ENCODE results near the gene FLOT1.

FLOT1 gene

GRCh38 chr6:30685157-30686008, 57.1 kb downstream of the FLOT1 start:
- Histone ChIP-seq H3K36me3 (ENCODE audit: control insufficient read depth, insufficient read depth, low read length) (peaks cover 2% of the 10 kb centered on the region), H3K4me3 (ENCODE audit: low read depth, low read length) (peak overlapping the region; percentile 87), H3K9ac (ENCODE audit: low read depth, low read length) (peak overlapping the region; percentile 1), H3K27me3 (ENCODE audit: control insufficient read depth, insufficient read depth, low read length) (no peaks in the 10 kb centered on the region), H3K4me1 (ENCODE audit: control insufficient read depth, insufficient read depth, low read length) (peaks cover 33% of the 10 kb centered on the region), H3K9me3 (ENCODE audit: control insufficient read depth, insufficient read depth, low read length) (no peaks in the 10 kb centered on the region)

GRCh38 chr6:30684386-30685156, 57.9 kb downstream of the FLOT1 start:
- H3K4me1 ChIP-seq (ENCODE audit: control insufficient read depth, insufficient read depth, low read length) = peaks cover 36% of the 10 kb centered on the region
- peaks cover 2% of the 10 kb centered on the region for H3K36me3 ChIP-seq (ENCODE audit: control insufficient read depth, insufficient read depth, low read length)
- peak overlapping the region; percentile 1 for H3K9ac ChIP-seq (ENCODE audit: low read depth, low read length)
- no peaks in the 10 kb centered on the region for H3K9me3 ChIP-seq (ENCODE audit: control insufficient read depth, insufficient read depth, low read length)
- no peaks in the 10 kb centered on the region for H3K27me3 ChIP-seq (ENCODE audit: control insufficient read depth, insufficient read depth, low read length)
- H3K4me3 ChIP-seq (ENCODE audit: low read depth, low read length) = peak overlapping the region; percentile 48

GRCh38 chr6:30683980-30684338, 58.5 kb downstream of the FLOT1 start:
- Histone ChIP-seq H3K4me1 (ENCODE audit: control insufficient read depth, insufficient read depth, low read length) (peaks cover 37% of the 10 kb centered on the region), H3K27me3 (ENCODE audit: control insufficient read depth, insufficient read depth, low read length) (no peaks in the 10 kb centered on the region), H3K9me3 (ENCODE audit: control insufficient read depth, insufficient read depth, low read length) (no peaks in the 10 kb centered on the region), H3K4me3 (ENCODE audit: low read depth, low read length) (peak overlapping the region; percentile 48), H3K9ac (ENCODE audit: low read depth, low read length) (no peak overlapping the region), H3K36me3 (ENCODE audit: control insufficient read depth, insufficient read depth, low read length) (peaks cover 2% of the 10 kb centered on the region)

GRCh38 chr6:30683183-30683979, 59.1 kb downstream of the FLOT1 start:
- H3K36me3 ChIP-seq (ENCODE audit: control insufficient read depth, insufficient read depth, low read length) = peaks cover 4% of the 10 kb centered on the region
- peak overlapping the region; percentile 60 for H3K9ac ChIP-seq (ENCODE audit: low read depth, low read length)
- H3K4me1 ChIP-seq (ENCODE audit: control insufficient read depth, insufficient read depth, low read length) = peaks cover 37% of the 10 kb centered on the region
- H3K9me3 ChIP-seq (ENCODE audit: control insufficient read depth, insufficient read depth, low read length) = no peaks in the 10 kb centered on the region
- no peaks in the 10 kb centered on the region for H3K27me3 ChIP-seq (ENCODE audit: control insufficient read depth, insufficient read depth, low read length)
- H3K4me3 ChIP-seq (ENCODE audit: low read depth, low read length) = peak overlapping the region; percentile 48

GRCh38 chr6:30682143-30683117, 60.1 kb downstream of the FLOT1 start:
- Histone ChIP-seq H3K9ac (ENCODE audit: low read depth, low read length) (peak overlapping the region; percentile 60), H3K36me3 (ENCODE audit: control insufficient read depth, insufficient read depth, low read length) (peaks cover 4% of the 10 kb centered on the region), H3K4me3 (ENCODE audit: low read depth, low read length) (peak overlapping the region; percentile 48), H3K9me3 (ENCODE audit: control insufficient read depth, insufficient read depth, low read length) (no peaks in the 10 kb centered on the region), H3K4me1 (ENCODE audit: control insufficient read depth, insufficient read depth, low read length) (peaks cover 33% of the 10 kb centered on the region), H3K27me3 (ENCODE audit: control insufficient read depth, insufficient read depth, low read length) (no peaks in the 10 kb centered on the region)

- Histone ChIP-seq H3K27me3 (ENCODE audit: control insufficient read depth, insufficient read depth, low read length) (no peaks in the 10 kb centered on the region), H3K4me3 (ENCODE audit: low read depth, low read length) (peak overlapping the region; percentile 48), H3K9ac (ENCODE audit: low read depth, low read length) (no peak overlapping the region), H3K4me1 (ENCODE audit: control insufficient read depth, insufficient read depth, low read length) (peaks cover 33% of the 10 kb centered on the region), H3K36me3 (ENCODE audit: control insufficient read depth, insufficient read depth, low read length) (peaks cover 9% of the 10 kb centered on the region), H3K9me3 (ENCODE audit: control insufficient read depth, insufficient read depth, low read length) (no peaks in the 10 kb centered on the region)
Observed at GRCh38 chr6:30681766-30682142, 60.7 kb downstream of the FLOT1 start.

- Histone ChIP-seq H3K4me3 (ENCODE audit: low read depth, low read length) (peak overlapping the region; percentile 8), H3K36me3 (ENCODE audit: control insufficient read depth, insufficient read depth, low read length) (peaks cover 11% of the 10 kb centered on the region), H3K9ac (ENCODE audit: low read depth, low read length) (peak overlapping the region; percentile 2), H3K4me1 (ENCODE audit: control insufficient read depth, insufficient read depth, low read length) (peaks cover 29% of the 10 kb centered on the region), H3K9me3 (ENCODE audit: control insufficient read depth, insufficient read depth, low read length) (no peaks in the 10 kb centered on the region), H3K27me3 (ENCODE audit: control insufficient read depth, insufficient read depth, low read length) (no peaks in the 10 kb centered on the region)
Observed at GRCh38 chr6:30679765-30680535, 62.5 kb downstream of the FLOT1 start.

GRCh38 chr6:30678964-30679726, 63.3 kb downstream of the FLOT1 start:
- H3K9ac ChIP-seq (ENCODE audit: low read depth, low read length) = no peak overlapping the region
- H3K4me3 ChIP-seq (ENCODE audit: low read depth, low read length) = peak overlapping the region; percentile 27

More at GRCh38 chr6:30678964-30679726, 63.3 kb downstream of the FLOT1 start:
- Histone ChIP-seq H3K36me3 (ENCODE audit: control insufficient read depth, insufficient read depth, low read length) (peaks cover 11% of the 10 kb centered on the region), H3K9me3 (ENCODE audit: control insufficient read depth, insufficient read depth, low read length) (no peaks in the 10 kb centered on the region), H3K27me3 (ENCODE audit: control insufficient read depth, insufficient read depth, low read length) (no peaks in the 10 kb centered on the region), H3K4me1 (ENCODE audit: control insufficient read depth, insufficient read depth, low read length) (peaks cover 26% of the 10 kb centered on the region)

Data from iPS-15b (cell line).